Endometrial microvascular endothelial cells (primary cell): ENCODE data around the gene POGLUT2. TPM values are rescaled to one million over a fixed set of nuclear protein-coding genes. Genes with fewer than 3 reads are reported as not detected.

ENCODE experiments used
- in situ Hi-C: cut with HindIII; loops from 2 replicates; pipeline ENCODE4 v1.10.0; 2017; ENCODE audit warnings: low sequenced_read_pairs, low pct_unique_long_range_greater_than_20kb; ENCODE audit errors: inconsistent ontology term
- total RNA-seq: library from RNA; depleted of rRNA; stranded (reverse); fragments of >200 nt; gene quantifications from one replicate; pipeline ENCODE4 v1.2.3, GENCODE V29; 2015; ENCODE audit errors: inconsistent ontology term

Gene POGLUT2
- total RNA-seq, 1 donor from 2014 or later = 22.5 TPM

- in situ Hi-C loops = no loop called here
Observed at GRCh38 chr13:102773441-102774213, 25.1 kb downstream of the POGLUT2 start, which contains the start of gene TEX30. Gene TEX30, minus strand, starts transcription at chr13:102773786. Its CDS starts 3,760 bp downstream, at chr13:102770026.

- in situ Hi-C loops = no loop called here
Observed at GRCh38 chr13:102772042-102772425, 26.7 kb downstream of the POGLUT2 start.

- in situ Hi-C loops = no loop called here
Observed at GRCh38 chr13:102771298-102772041, 27.3 kb downstream of the POGLUT2 start.

- in situ Hi-C loops = no loop called here
Observed at GRCh38 chr13:102770435-102770834, 28.3 kb downstream of the POGLUT2 start.

- in situ Hi-C loops = no loop called here
Observed at GRCh38 chr13:102769679-102770078, 29.1 kb downstream of the POGLUT2 start.

GRCh38 chr13:102768909-102769308 is 29.9 kb downstream of the POGLUT2 start:
- in situ Hi-C loops = no loop called here

- in situ Hi-C loops = no loop called here
Observed at GRCh38 chr13:102763741-102764140, 35.0 kb downstream of the POGLUT2 start.

GRCh38 chr13:102761071-102761470 is 37.7 kb downstream of the POGLUT2 start:
- in situ Hi-C loops = no loop called here

GRCh38 chr13:102758842-102759241 is 39.9 kb downstream of the POGLUT2 start:
- in situ Hi-C loops = no loop called here

GRCh38 chr13:102757006-102757405 is 41.8 kb downstream of the POGLUT2 start:
- in situ Hi-C loops = no loop called here

GRCh38 chr13:102751886-102752285 is 46.9 kb downstream of the POGLUT2 start:
- in situ Hi-C loops = no loop called here

GRCh38 chr13:102742506-102742905 is 56.3 kb downstream of the POGLUT2 start:
- in situ Hi-C loops = no loop called here

- in situ Hi-C loops = no loop called here
Observed at GRCh38 chr13:102742101-102742500, 56.7 kb downstream of the POGLUT2 start.

Other genes with a start within 250 kb of the POGLUT2 start
- 33.5 TPM for gene TPP2, start 202.0 kb downstream of the POGLUT2 start, total RNA-seq
- gene METTL21C, start 103.9 kb downstream of the POGLUT2 start, total RNA-seq = not detected
- 22.4 TPM for gene TEX30, start 25.2 kb downstream of the POGLUT2 start, total RNA-seq
- 23.8 TPM for gene BIVM, start 143 bp upstream of the POGLUT2 start, total RNA-seq
- 64.4 TPM for gene ERCC5, start 47.1 kb upstream of the POGLUT2 start, total RNA-seq